ENCODE data around the gene RBMS1. TPM values are rescaled to one million over a fixed set of nuclear protein-coding genes. Genes with fewer than 3 reads are reported as not detected.

The RBMS1 gene
- total and polyA plus RNA-seq, 2 of the 4 experiments (the other 2 are of a cell fraction), result 43.5 to 64.9 TPM

- no peak for ATAC-seq (ENCODE audit: low read depth)
Observed at GRCh38 chr2:160502478-160502877, 8.9 kb upstream of the RBMS1 start.

More at GRCh38 chr2:160502478-160502877, 8.9 kb upstream of the RBMS1 start:
- H2BK15ac ChIP-seq (ENCODE audit: low read depth, low read length), result no peak overlapping the region
- no CpG with 5 or more reads among the region's 5 CpGs for WGBS, 2 experiments (ENCODE audit: extremely low coverage in 2 of 2, insufficient read length in 1 of 2)
- H3K79me1 ChIP-seq (ENCODE audit: low read depth in 1 of 2, low read length in 2 of 2), result no peaks in the 10 kb centered on the region
- no peaks in the 10 kb centered on the region for H3K27me3 ChIP-seq (ENCODE audit: control insufficient read depth, insufficient read depth, low read length)
- H3K4me1 ChIP-seq (ENCODE audit: control insufficient read depth, insufficient read depth, low read length), result 0 out of 2 replicates have a peak, but pooled peaks cover 1% of the 10 kb centered on the region
- BruUV-seq (replicated peaks), result no TSS peak
- no peaks in the 10 kb centered on the region for H3K9me3 ChIP-seq (ENCODE audit: control insufficient read depth, insufficient read depth, low read length)
- no peak overlapping the region for H3K18ac ChIP-seq (ENCODE audit: low read depth, low read length)
- H4K20me1 ChIP-seq (ENCODE audit: insufficient read depth, low read length), result no peaks in the 10 kb centered on the region
- no peak for DNase-seq
- no peak overlapping the region for H2AK9ac ChIP-seq (replicated peaks; ENCODE audit: low read depth, low read length, poor library complexity)
- no peak overlapping the region for H2BK120ac ChIP-seq (ENCODE audit: low read depth, low read length)
- no peak for TF ChIP-seq MAFK (IDR thresholded peaks at IDR 0.05; ENCODE audit: low read depth, low read length)
- TF ChIP-seq MXI1 (IDR thresholded peaks at IDR 0.05; ENCODE audit: borderline replicate concordance, low read depth, low read length), result no peak
- TF ChIP-seq CEBPB (IDR thresholded peaks at IDR 0.05; ENCODE audit: low read depth, low read length), result no peak
- TF ChIP-seq RAD21 (IDR thresholded peaks at IDR 0.05; ENCODE audit: low read length), result no peak
- no peak for TF ChIP-seq NFE2L2 (IDR thresholded peaks at IDR 0.05; ENCODE audit: low read depth, low read length)
- no peak for TF ChIP-seq BHLHE40 (IDR thresholded peaks at IDR 0.05; ENCODE audit: low read depth, low read length)
- no peak for TF ChIP-seq MAZ (IDR thresholded peaks at IDR 0.05; ENCODE audit: borderline replicate concordance, low read depth, low read length)
- TF ChIP-seq ELK1 (IDR thresholded peaks at IDR 0.05; ENCODE audit: borderline replicate concordance, low read depth, low read length), result no peak
- no peak for TF ChIP-seq FOS (IDR thresholded peaks at IDR 0.05; ENCODE audit: low read depth, low read length)
- no peak for TF ChIP-seq USF2 (IDR thresholded peaks at IDR 0.05; ENCODE audit: low read depth, low read length)
- TF ChIP-seq SMC3 (IDR thresholded peaks at IDR 0.05; ENCODE audit: low read depth, low read length), result no peak
- TF ChIP-seq POLR2A (IDR thresholded peaks at IDR 0.05; ENCODE audit: low read depth, low read length), result no peak
- no peak for TF ChIP-seq CHD1 (IDR thresholded peaks at IDR 0.05; ENCODE audit: low read depth, low read length)
- no peak for TF ChIP-seq RCOR1 (IDR thresholded peaks at IDR 0.05; ENCODE audit: insufficient replicate concordance, low read length)
- no peak overlapping the region for H3K4me2 ChIP-seq (ENCODE audit: low read depth, low read length)
- H4K91ac ChIP-seq (ENCODE audit: insufficient read depth, low read depth, low read length), result no peak overlapping the region
- POLR2A ChIA-PET (ENCODE audit: unreplicated experiment), result no interaction called here
- intact Hi-C loops (cut with micrococcal nuclease) (no loop called here), in situ Hi-C loops (cut with MboI; ENCODE audit: low sequenced_read_pairs) (no loop called here), dilution Hi-C loops (cut with HindIII; ENCODE audit: low sequenced_read_pairs, unreplicated experiment) (no loop called here)
- H3K9ac ChIP-seq (ENCODE audit: low read depth, low read length), result no peak overlapping the region
- no peak overlapping the region for H4K5ac ChIP-seq (ENCODE audit: low read depth, low read length)
- H3K4ac ChIP-seq (ENCODE audit: low read depth, low read length), result no peak overlapping the region
- H2AFZ ChIP-seq (replicated peaks; ENCODE audit: low read length, poor library complexity), result no peak overlapping the region
- no peak overlapping the region for H3K4me3 ChIP-seq (ENCODE audit: insufficient read depth, low read depth, low read length)
- H3K56ac ChIP-seq (ENCODE audit: extremely low read depth, insufficient read depth, low read length), result no peak overlapping the region
- CTCF ChIA-PET, result no interaction called here
- no peak overlapping the region for H2BK5ac ChIP-seq (ENCODE audit: low read depth, low read length, poor library complexity, severe bottlenecking)
- no peak overlapping the region for H3K14ac ChIP-seq (replicated peaks; ENCODE audit: low read depth, low read length)
- no peaks in the 10 kb centered on the region for H3K36me3 ChIP-seq (ENCODE audit: control insufficient read depth, insufficient read depth, low read length)
- H2AK5ac ChIP-seq (ENCODE audit: low read depth, low read length), result no peak overlapping the region
- H3K9me1 ChIP-seq (ENCODE audit: insufficient read depth, low read length), result no peaks in the 10 kb centered on the region
- no peak overlapping the region for H3K23ac ChIP-seq (ENCODE audit: low read depth, low read length)
- no peak overlapping the region for H4K8ac ChIP-seq (ENCODE audit: low read depth in 2 of 2, low read length in 2 of 2)
- H2BK20ac ChIP-seq (ENCODE audit: low read depth, low read length), result no peak overlapping the region
- H3K27ac ChIP-seq (ENCODE audit: insufficient read depth, low read length), result no peak overlapping the region

All from IMR-90 (cell line).